ENCODE results near the gene RNASE7. TPM values are rescaled to one million over a fixed set of nuclear protein-coding genes. Genes with fewer than 3 reads are reported as not detected.

The RNASE7 gene
- total RNA-seq, 1 experiment from 2014 or later = not detected

DNA sequence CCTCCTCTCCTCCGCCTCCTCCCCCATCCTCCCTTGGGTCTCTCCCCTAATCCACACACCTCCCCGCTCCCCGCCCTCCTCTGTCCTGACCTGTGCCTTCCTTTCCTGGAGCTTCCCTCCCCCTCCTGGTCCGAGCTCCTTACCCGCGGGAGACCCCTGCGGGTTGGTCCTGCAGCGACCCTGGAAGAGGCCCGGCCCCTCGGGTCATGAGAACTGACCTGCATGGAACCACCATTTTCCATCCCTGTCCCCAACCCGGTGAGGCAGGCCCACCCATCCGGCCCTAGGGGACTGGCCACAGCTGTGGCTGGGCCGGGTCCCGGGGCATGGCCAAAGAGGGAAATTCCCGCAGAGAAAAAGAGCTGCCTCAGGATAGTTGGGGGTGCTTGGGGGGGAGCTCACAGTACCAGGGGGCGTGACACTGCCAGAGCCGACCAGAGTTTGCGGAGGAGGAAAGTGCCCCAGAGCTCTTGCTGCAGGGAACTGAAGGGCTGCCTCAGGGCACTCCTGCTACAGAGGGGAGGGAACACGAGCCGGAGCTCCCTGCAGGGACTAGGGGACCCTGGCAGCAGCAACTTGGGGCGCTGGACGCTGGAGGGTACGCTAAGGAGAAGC is 28.6 kb downstream of the RNASE7 start:
- Histone ChIP-seq H3K27ac (ENCODE audit: low read depth, low read length) (peak overlapping the region; percentile 47; the same call in 1 of the 2 replicates), H3K4me3 (replicated peaks in 1 of 2; ENCODE audit: low read depth in 1 of 2, low read length in 2 of 2) (peak overlapping the region; percentile 61 to 74), H3K79me2 (ENCODE audit: insufficient read depth, low read length) (no peaks in the 10 kb centered on the region), H3K27me3 (ENCODE audit: insufficient read depth, low read length) (0 out of 2 replicates have a peak, but pooled peaks cover 4% of the 10 kb centered on the region), H3K9me3 (ENCODE audit: control insufficient read depth in 1 of 2, insufficient read depth in 1 of 2, low read depth in 1 of 2, low read length in 2 of 2) (no peaks in the 10 kb centered on the region), H4K20me1 (ENCODE audit: insufficient read depth) (no peaks in the 10 kb centered on the region), H2AFZ (ENCODE audit: low read depth, low read length, poor library complexity, severe bottlenecking) (peak overlapping the region; percentile 32), H3K4me1 (ENCODE audit: control insufficient read depth in 1 of 2, insufficient read depth in 2 of 2, low read length in 2 of 2) (peaks cover 7 to 28% of the 10 kb centered on the region in 2 experiments), H3K9ac (ENCODE audit: low read length) (peak overlapping the region; percentile 60), H3K9me2 (ENCODE audit: insufficient read depth) (no peaks in the 10 kb centered on the region), H3K4me2 (ENCODE audit: low read length) (peak overlapping the region; percentile 97), H3K36me3 (ENCODE audit: control insufficient read depth in 1 of 2, insufficient read depth in 2 of 2, low read length in 2 of 2) (no peaks in the 10 kb centered on the region)
- TSS peak; percentile 38 for BruUV-seq (replicated peaks)
- ATAC-seq = peak; percentile 45
- no peak for TF ChIP-seq EGR1 (IDR thresholded peaks at IDR 0.05; ENCODE audit: low read depth)
- TF ChIP-seq CBX3 (IDR thresholded peaks at IDR 0.05; ENCODE audit: low read depth) = no peak
- TF ChIP-seq, protein P1, sequence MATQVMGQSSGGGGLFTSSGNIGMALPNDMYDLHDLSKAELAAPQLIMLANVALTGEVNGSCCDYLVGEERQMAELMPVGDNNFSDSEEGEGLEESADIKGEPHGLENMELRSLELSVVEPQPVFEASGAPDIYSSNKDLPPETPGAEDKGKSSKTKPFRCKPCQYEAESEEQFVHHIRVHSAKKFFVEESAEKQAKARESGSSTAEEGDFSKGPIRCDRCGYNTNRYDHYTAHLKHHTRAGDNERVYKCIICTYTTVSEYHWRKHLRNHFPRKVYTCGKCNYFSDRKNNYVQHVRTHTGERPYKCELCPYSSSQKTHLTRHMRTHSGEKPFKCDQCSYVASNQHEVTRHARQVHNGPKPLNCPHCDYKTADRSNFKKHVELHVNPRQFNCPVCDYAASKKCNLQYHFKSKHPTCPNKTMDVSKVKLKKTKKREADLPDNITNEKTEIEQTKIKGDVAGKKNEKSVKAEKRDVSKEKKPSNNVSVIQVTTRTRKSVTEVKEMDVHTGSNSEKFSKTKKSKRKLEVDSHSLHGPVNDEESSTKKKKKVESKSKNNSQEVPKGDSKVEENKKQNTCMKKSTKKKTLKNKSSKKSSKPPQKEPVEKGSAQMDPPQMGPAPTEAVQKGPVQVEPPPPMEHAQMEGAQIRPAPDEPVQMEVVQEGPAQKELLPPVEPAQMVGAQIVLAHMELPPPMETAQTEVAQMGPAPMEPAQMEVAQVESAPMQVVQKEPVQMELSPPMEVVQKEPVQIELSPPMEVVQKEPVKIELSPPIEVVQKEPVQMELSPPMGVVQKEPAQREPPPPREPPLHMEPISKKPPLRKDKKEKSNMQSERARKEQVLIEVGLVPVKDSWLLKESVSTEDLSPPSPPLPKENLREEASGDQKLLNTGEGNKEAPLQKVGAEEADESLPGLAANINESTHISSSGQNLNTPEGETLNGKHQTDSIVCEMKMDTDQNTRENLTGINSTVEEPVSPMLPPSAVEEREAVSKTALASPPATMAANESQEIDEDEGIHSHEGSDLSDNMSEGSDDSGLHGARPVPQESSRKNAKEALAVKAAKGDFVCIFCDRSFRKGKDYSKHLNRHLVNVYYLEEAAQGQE (IDR thresholded peaks at IDR 0.05; ENCODE audit: low read depth) = no peak
- no peak for TF ChIP-seq FOSL1 (IDR thresholded peaks at IDR 0.05; ENCODE audit: low read depth)
- TF ChIP-seq RAD21 (IDR thresholded peaks at IDR 0.05; ENCODE audit: low read depth) = no peak
- TF ChIP-seq POLR2AphosphoS5 (IDR thresholded peaks at IDR 0.05; ENCODE audit: low read depth, low read length) = no peak
- no peak for TF ChIP-seq JUND (IDR thresholded peaks at IDR 0.05)
- TF ChIP-seq TCF7L2 (IDR thresholded peaks at IDR 0.05; ENCODE audit: borderline replicate concordance, extremely low read depth, insufficient read depth, insufficient read length) = no peak
- no peak for TF ChIP-seq ZNF274 (IDR thresholded peaks at IDR 0.05; ENCODE audit: low read depth, low read length)
- TF ChIP-seq SIN3A (IDR thresholded peaks at IDR 0.05; ENCODE audit: low read depth) = no peak
- TF ChIP-seq, protein P2, sequence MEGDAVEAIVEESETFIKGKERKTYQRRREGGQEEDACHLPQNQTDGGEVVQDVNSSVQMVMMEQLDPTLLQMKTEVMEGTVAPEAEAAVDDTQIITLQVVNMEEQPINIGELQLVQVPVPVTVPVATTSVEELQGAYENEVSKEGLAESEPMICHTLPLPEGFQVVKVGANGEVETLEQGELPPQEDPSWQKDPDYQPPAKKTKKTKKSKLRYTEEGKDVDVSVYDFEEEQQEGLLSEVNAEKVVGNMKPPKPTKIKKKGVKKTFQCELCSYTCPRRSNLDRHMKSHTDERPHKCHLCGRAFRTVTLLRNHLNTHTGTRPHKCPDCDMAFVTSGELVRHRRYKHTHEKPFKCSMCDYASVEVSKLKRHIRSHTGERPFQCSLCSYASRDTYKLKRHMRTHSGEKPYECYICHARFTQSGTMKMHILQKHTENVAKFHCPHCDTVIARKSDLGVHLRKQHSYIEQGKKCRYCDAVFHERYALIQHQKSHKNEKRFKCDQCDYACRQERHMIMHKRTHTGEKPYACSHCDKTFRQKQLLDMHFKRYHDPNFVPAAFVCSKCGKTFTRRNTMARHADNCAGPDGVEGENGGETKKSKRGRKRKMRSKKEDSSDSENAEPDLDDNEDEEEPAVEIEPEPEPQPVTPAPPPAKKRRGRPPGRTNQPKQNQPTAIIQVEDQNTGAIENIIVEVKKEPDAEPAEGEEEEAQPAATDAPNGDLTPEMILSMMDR (IDR thresholded peaks at IDR 0.05 in 2 of 3, conservative IDR thresholded peaks at IDR 0.05 in 1 of 3; ENCODE audit: borderline replicate concordance in 1 of 3, insufficient read depth in 1 of 3, low read depth in 2 of 3, low read length in 2 of 3) = no peak
- TF ChIP-seq POLR2A (IDR thresholded peaks at IDR 0.05; ENCODE audit: borderline replicate concordance, extremely low read depth, insufficient read depth, insufficient read length) = no peak
- TF ChIP-seq EZH2 (IDR thresholded peaks at IDR 0.05) = no peak
- TF ChIP-seq YY1 (IDR thresholded peaks at IDR 0.05; ENCODE audit: extremely low read depth, insufficient replicate concordance, low read depth, low read length) = no peak
- TF ChIP-seq, protein P3, sequence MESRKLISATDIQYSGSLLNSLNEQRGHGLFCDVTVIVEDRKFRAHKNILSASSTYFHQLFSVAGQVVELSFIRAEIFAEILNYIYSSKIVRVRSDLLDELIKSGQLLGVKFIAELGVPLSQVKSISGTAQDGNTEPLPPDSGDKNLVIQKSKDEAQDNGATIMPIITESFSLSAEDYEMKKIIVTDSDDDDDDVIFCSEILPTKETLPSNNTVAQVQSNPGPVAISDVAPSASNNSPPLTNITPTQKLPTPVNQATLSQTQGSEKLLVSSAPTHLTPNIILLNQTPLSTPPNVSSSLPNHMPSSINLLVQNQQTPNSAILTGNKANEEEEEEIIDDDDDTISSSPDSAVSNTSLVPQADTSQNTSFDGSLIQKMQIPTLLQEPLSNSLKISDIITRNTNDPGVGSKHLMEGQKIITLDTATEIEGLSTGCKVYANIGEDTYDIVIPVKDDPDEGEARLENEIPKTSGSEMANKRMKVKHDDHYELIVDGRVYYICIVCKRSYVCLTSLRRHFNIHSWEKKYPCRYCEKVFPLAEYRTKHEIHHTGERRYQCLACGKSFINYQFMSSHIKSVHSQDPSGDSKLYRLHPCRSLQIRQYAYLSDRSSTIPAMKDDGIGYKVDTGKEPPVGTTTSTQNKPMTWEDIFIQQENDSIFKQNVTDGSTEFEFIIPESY (IDR thresholded peaks at IDR 0.05; ENCODE audit: extremely low read depth, insufficient replicate concordance, low read length) = no peak
- TF ChIP-seq, protein P4, sequence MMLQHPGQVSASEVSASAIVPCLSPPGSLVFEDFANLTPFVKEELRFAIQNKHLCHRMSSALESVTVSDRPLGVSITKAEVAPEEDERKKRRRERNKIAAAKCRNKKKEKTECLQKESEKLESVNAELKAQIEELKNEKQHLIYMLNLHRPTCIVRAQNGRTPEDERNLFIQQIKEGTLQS (IDR thresholded peaks at IDR 0.05) = no peak
- TF ChIP-seq CEBPB (IDR thresholded peaks at IDR 0.05; ENCODE audit: low read depth) = no peak
- no peak for TF ChIP-seq SP1 (IDR thresholded peaks at IDR 0.05; ENCODE audit: low read depth)
- POLR2A ChIA-PET = no interaction called here
- CTCF ChIA-PET = interaction anchor here (0.9 to 2.4 kb wide), 7 partner anchors 17 to 100 kb away, joined by 3 to 10 read pairs (median 4); no protein-coding TSS in a partner anchor
- RAD21 ChIA-PET (ENCODE audit: low non-redundant PET in 1 of 2, low total read pairs in 2 of 2, uncharacterized antibody in 2 of 2, unreplicated experiment in 2 of 2) = interaction anchor here (0.7 to 1.8 kb wide), 2 partner anchors 56 to 93 kb away, joined by 6 read pairs; no protein-coding TSS in a partner anchor
- intact Hi-C loops (cut with micrococcal nuclease) = no loop called here
- no peak for DNase-seq (ENCODE audit: low read depth, low spot score)
